HepG2 (cell line): ENCODE measurements around the gene MAFB. TPM values are rescaled to one million over a fixed set of nuclear protein-coding genes. Genes with fewer than 3 reads are reported as not detected.

Source experiments
- AKNA ChIP-seq: sonication (generic); formaldehyde crosslinking; IDR thresholded peaks from 2 replicates; pipeline ENCODE4 v1.4.0; 2020; ENCODE audit warnings: missing genetic modification reagents, borderline replicate concordance
- JARID2 ChIP-seq: sonication (generic); formaldehyde crosslinking; IDR thresholded peaks from 2 replicates; pipeline ENCODE4 v1.8.1; 2023; ENCODE audit warnings: missing genetic modification reagents, inconsistent platforms; ENCODE audit not compliant: insufficient replicate concordance
- NBN ChIP-seq: fragments of 450-650 bp; conservative IDR thresholded peaks from 2 replicates; pipeline ENCODE4 v1.6.1; 2017
- NFIC ChIP-seq: IDR thresholded peaks from 2 replicates; pipeline ENCODE4 v1.6.1; 2012; ENCODE audit warnings: mild to moderate bottlenecking, low read length, inconsistent platforms
- TFDP2 ChIP-seq: sonication (generic); formaldehyde crosslinking; IDR thresholded peaks from 2 replicates; pipeline ENCODE4 v1.4.0; 2020; ENCODE audit warnings: missing genetic modification reagents
- ZBTB25 ChIP-seq: IDR thresholded peaks from 2 replicates; pipeline ENCODE4 v1.6.1; 2018; ENCODE audit warnings: missing genetic modification reagents
- ZFP36 ChIP-seq: fragments of 150-350 bp; IDR thresholded peaks from 2 replicates; pipeline ENCODE4 v1.6.1; 2018; ENCODE audit warnings: borderline replicate concordance, low read length, low read depth; ENCODE audit not compliant: partially characterized antibody
- ZFP36L2 ChIP-seq: sonication (generic); formaldehyde crosslinking; IDR thresholded peaks from 2 replicates; pipeline ENCODE4 v1.4.0; 2020; ENCODE audit warnings: missing genetic modification reagents
- ZNF329 ChIP-seq: sonication (generic); formaldehyde crosslinking; IDR thresholded peaks from 2 replicates; pipeline ENCODE4 v1.9.0; 2021; ENCODE audit warnings: low read depth, mild to moderate bottlenecking, missing genetic modification reagents
- ZNF776 ChIP-seq: sonication (generic); formaldehyde crosslinking; IDR thresholded peaks from 2 replicates; pipeline ENCODE4 v1.4.0; 2020; ENCODE audit warnings: mild to moderate bottlenecking, missing genetic modification reagents
- polyA plus RNA-seq, 8 experiments: library from polyadenylated mRNA; depleted of rRNA in 3 of 8; stranded (reverse) in 7 of 8; unstranded in 1 of 8; fragments of >200 nt; fragmentation: Illumina TruSeq in 4 of 8; extraction: Trizol in 4 of 8; gene quantifications; 2 replicates each; pipeline versions ENCODE4 v1.2.1 to v1.2.3, GENCODE V29; 2011 to 2016; ENCODE audit warnings: low read depth in 4 of 8, missing spikeins in 1 of 8, mixed read lengths in 1 of 8; ENCODE audit not compliant: insufficient read depth in 1 of 8
- total RNA-seq, 5 experiments: library from RNA; depleted of rRNA; stranded (reverse); fragments of >200 nt; fragmentation: Illumina TruSeq; extraction: Trizol; gene quantifications; 2 replicates each; pipeline ENCODE4 v1.2.3, GENCODE V29; 2016; ENCODE audit warnings: low read depth in 1 of 5
- TF ChIP-seq, protein P1 (sequence below): sonication (generic); formaldehyde crosslinking; IDR thresholded peaks from 2 replicates; pipeline ENCODE4 v1.9.0; 2021; ENCODE audit warnings: missing genetic modification reagents, borderline replicate concordance
- TF ChIP-seq, protein P2 (sequence below): sonication (generic); formaldehyde crosslinking; IDR thresholded peaks from 2 replicates; pipeline ENCODE4 v1.4.0; 2020; ENCODE audit warnings: missing genetic modification reagents

MAFB gene
- total and polyA plus RNA-seq, 2 of the 13 experiments (the other 11 are each of a cell fraction or from before 2014, with no cell fraction given), result 0.08 to 0.11 TPM

DNA sequence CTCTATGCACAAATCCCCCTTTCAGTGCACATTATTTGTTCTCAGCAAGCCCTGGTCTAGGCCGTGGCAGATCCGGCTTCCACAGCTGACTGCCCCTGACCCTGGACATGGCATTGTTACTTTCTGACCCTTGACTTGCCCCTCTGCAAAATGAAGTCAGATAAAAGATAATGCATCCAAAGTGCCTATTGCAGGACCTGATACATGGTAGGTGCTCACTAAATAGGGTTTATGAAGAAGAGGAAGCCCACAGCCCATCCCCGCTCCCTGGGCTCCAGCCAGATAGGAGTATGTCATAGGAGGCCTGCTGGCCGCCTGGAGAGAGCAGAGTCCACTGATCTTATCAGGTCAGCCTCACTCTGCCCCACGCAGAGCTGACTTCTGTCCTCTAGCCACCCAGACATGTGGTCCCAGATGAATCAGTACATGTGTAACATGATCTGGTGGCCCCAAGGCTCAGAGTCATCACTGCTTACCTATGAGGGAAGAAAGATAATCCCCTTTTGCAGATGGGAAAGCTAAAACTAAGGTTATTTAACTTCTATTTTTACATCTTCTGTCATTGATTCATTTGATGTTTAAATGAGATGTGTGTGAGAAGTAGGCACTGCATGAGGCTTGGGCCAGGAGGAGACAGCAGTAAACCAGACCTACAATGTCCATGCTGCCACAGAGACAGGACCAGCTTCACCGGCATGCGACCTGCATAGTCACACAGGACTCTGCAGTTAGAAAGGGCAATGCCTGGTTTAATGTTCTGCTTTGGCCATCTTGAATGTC is 20.4 kb downstream of the MAFB start (continued):
- TF ChIP-seq TFDP2 (CRISPR knock-in tag) (peak; percentile 66; the same call in 1 of the 2 replicates), JARID2 (CRISPR knock-in tag) (no peak), ZFP36L2 (CRISPR knock-in tag) (no peak), NFIC (no peak), NBN (no peak), ZNF329 (CRISPR knock-in tag) (no peak), ZFP36 (no peak), ZNF776 (CRISPR knock-in tag) (no peak), AKNA (no peak), ZBTB25 (CRISPR knock-in tag) (no peak)
- TF ChIP-seq, protein P1, sequence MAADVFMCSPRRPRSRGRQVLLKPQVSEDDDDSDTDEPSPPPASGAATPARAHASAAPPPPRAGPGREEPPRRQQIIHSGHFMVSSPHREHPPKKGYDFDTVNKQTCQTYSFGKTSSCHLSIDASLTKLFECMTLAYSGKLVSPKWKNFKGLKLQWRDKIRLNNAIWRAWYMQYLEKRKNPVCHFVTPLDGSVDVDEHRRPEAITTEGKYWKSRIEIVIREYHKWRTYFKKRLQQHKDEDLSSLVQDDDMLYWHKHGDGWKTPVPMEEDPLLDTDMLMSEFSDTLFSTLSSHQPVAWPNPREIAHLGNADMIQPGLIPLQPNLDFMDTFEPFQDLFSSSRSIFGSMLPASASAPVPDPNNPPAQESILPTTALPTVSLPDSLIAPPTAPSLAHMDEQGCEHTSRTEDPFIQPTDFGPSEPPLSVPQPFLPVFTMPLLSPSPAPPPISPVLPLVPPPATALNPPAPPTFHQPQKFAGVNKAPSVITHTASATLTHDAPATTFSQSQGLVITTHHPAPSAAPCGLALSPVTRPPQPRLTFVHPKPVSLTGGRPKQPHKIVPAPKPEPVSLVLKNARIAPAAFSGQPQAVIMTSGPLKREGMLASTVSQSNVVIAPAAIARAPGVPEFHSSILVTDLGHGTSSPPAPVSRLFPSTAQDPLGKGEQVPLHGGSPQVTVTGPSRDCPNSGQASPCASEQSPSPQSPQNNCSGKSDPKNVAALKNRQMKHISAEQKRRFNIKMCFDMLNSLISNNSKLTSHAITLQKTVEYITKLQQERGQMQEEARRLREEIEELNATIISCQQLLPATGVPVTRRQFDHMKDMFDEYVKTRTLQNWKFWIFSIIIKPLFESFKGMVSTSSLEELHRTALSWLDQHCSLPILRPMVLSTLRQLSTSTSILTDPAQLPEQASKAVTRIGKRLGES (CRISPR knock-in tag), result no peak
- TF ChIP-seq, protein P2, sequence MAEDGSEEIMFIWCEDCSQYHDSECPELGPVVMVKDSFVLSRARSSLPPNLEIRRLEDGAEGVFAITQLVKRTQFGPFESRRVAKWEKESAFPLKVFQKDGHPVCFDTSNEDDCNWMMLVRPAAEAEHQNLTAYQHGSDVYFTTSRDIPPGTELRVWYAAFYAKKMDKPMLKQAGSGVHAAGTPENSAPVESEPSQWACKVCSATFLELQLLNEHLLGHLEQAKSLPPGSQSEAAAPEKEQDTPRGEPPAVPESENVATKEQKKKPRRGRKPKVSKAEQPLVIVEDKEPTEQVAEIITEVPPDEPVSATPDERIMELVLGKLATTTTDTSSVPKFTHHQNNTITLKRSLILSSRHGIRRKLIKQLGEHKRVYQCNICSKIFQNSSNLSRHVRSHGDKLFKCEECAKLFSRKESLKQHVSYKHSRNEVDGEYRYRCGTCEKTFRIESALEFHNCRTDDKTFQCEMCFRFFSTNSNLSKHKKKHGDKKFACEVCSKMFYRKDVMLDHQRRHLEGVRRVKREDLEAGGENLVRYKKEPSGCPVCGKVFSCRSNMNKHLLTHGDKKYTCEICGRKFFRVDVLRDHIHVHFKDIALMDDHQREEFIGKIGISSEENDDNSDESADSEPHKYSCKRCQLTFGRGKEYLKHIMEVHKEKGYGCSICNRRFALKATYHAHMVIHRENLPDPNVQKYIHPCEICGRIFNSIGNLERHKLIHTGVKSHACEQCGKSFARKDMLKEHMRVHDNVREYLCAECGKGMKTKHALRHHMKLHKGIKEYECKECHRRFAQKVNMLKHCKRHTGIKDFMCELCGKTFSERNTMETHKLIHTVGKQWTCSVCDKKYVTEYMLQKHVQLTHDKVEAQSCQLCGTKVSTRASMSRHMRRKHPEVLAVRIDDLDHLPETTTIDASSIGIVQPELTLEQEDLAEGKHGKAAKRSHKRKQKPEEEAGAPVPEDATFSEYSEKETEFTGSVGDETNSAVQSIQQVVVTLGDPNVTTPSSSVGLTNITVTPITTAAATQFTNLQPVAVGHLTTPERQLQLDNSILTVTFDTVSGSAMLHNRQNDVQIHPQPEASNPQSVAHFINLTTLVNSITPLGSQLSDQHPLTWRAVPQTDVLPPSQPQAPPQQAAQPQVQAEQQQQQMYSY (CRISPR knock-in tag), result no peak
